Activated naive CD8-positive, alpha-beta T cell treated with anti-CD3 and anti-CD28 coated beads, Interleukin-2, amount 50 U/mL, for 16 hours (primary cell): ENCODE measurements around the gene RASAL2.
"Not testable (repeated sequence)": the region's sequence is repeated elsewhere in the genome, so short reads cannot be mapped to it uniquely, and the experiment has no call there.

Experiments used
- DNase-seq: peaks from one replicate; pipeline ENCODE4 v3.0.0-alpha.2; 2020; ENCODE audit warnings: low read depth, low spot score

RASAL2 gene

DNA sequence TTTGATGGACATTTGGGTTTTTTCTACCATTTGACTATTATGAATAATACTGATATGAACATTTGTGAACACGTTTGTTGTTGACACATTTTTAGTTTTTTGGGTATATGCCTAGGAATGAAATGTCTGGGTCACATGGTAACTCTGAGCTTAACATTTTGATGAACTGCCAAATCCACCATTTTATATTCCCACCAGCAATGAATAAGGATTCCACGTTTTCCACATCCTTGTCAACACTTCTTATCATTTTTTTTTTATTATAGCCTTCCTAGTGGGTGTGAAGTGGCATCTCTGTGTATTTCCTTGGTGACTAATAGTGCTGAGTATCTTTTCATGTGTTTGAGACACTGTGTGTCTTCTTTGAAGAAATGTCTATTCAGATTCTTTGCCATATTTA, 67.6 kb downstream of the RASAL2 start:
- no peak for DNase-seq

DNA sequence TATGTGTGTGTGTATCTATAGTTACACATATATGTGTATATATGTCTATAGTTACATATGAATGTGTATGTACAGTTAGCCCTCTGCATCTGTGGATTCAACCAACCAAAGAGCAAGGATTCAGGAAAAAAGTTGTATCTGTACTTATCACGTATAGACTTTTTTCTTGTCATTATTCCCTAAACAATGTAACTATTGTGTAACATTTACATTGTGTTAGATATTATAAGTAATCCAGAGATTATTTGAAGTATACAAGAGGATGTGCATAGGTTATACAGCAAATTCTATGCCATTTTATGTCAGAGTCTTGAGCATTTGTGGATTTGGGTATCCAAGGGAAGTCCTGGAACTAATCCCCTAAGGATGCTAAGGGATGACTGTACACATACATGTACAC, 71.3 kb downstream of the RASAL2 start:
- DNase-seq: no peak

- no peak for DNase-seq
Observed at GRCh38 chr1:178166429-178167024, 72.6 kb downstream of the RASAL2 start.

- DNase-seq: no peak
Observed at GRCh38 chr1:178168536-178168935, 74.6 kb downstream of the RASAL2 start.

GRCh38 chr1:178169649-178170048, 75.7 kb downstream of the RASAL2 start:
- no peak for DNase-seq

GRCh38 chr1:178172939-178173338, 79.0 kb downstream of the RASAL2 start:
- no peak for DNase-seq

GRCh38 chr1:178174539-178174938, 80.6 kb downstream of the RASAL2 start:
- no peak for DNase-seq

- no peak for DNase-seq
Observed at GRCh38 chr1:178180405-178180804, 86.5 kb downstream of the RASAL2 start.

DNA sequence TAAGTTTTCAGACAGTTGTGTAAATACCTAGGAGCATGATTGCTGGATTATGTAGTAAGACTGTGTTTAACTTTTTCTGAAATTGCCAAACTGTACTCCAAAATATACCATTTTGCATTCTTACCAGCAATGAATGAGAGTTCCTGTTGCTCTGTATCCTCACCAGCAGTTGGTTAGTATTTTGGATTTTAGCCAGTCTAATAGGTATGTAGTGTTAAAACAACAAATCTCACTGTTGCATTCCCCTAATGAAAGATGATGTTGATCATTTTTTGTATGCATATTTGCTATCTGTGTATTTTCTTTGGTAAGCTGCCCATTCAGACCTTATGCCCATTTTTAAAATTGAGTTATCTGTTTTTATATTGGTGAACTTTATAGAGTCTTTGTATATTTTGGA, 89.9 kb downstream of the RASAL2 start:
- no peak for DNase-seq

DNA sequence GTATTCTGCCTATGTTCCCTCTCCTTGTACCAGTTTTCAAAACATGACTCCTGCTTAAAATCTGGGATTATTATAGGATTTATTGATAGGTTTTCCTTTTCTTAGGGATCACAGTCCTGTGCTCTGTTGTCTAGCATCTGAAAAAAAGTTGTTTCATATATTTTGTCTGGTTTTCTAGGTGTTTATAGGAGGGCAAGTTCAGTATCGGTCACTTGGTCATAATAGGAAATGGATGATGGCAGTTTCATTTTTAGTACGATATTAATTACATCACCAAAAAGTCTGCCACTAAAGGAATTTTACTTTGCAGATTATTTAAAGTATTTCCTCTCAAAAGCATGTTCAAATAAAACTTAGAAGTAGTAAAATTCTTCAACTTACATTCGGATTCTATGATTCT, 94.4 kb downstream of the RASAL2 start:
- DNase-seq: no peak

DNA sequence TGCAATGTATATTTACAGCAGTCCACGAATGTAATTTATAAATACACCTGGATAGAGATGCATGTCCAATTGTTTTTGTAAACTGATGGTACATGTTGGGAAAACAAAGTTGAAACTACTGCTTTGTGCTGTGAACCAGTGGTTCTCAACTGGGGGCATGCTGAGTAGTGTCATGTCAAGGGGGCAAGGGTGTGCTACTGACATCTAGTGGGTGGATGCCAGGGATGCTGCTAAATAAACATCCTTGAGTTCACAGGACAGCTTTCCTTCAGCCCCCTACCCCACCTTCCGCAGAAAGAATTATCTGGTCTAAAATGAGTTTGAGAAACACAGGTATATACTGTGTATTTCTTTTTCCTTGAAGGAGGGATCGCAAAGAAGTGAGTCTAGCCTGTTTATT, 95.9 kb downstream of the RASAL2 start:
- no peak for DNase-seq

GRCh38 chr1:178190881-178191280, 97.0 kb downstream of the RASAL2 start:
- DNase-seq: no peak

DNA sequence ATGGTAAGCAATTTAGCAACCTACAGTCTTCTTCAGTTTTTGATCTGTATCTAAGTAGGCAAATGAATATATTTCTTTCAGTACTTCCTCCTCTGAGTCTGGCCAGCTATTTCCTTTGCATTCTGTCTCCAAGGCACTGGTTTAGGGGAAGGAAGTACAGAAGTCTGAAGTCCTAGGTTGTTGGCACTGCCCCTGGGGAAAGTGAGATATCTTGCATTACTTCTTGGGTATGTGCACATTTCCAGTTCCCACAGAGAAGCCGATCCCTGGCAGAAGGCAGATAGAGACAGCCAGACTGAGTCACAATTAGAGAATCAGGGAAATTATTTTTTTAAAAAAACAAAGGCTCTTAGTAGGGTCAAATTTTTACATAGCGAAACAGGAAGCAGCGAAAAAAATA, 98.8 kb downstream of the RASAL2 start:
- DNase-seq: no peak

GRCh38 chr1:178196631-178197030, 102.7 kb downstream of the RASAL2 start:
- DNase-seq: no peak

GRCh38 chr1:178202095-178202494, 108.2 kb downstream of the RASAL2 start:
- not testable (repeated sequence) for DNase-seq

- DNase-seq: not testable (repeated sequence)
Observed at GRCh38 chr1:178202546-178202945, 108.6 kb downstream of the RASAL2 start.

- DNase-seq: not testable (repeated sequence)
Observed at GRCh38 chr1:178208269-178208856, 114.5 kb downstream of the RASAL2 start.

GRCh38 chr1:178209935-178210334, 116.0 kb downstream of the RASAL2 start:
- DNase-seq: no peak

GRCh38 chr1:178218550-178218949, 124.6 kb downstream of the RASAL2 start:
- DNase-seq: no peak

DNA sequence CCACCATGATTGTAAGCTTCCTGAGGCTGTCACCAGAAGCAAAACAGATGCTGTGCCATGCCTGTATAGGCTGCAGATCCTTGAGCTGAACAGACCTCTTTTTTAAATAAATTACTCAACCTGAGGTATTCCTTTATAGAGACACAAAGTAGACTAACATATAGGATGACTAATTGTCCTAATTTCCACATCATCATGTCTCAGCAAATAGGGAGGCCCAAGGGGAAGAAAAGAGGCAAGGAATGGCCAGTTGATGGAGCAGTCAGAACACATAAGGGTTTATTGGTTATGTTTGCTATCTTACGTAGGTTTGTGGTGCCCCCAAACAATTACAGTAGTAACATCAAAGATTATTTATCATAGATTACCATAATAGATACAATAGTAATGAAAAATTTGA, 126.2 kb downstream of the RASAL2 start:
- no peak for DNase-seq

GRCh38 chr1:178223289-178223688, 129.4 kb downstream of the RASAL2 start:
- no peak for DNase-seq

- no peak for DNase-seq
Observed at GRCh38 chr1:178224358-178224757, 130.5 kb downstream of the RASAL2 start.

DNA sequence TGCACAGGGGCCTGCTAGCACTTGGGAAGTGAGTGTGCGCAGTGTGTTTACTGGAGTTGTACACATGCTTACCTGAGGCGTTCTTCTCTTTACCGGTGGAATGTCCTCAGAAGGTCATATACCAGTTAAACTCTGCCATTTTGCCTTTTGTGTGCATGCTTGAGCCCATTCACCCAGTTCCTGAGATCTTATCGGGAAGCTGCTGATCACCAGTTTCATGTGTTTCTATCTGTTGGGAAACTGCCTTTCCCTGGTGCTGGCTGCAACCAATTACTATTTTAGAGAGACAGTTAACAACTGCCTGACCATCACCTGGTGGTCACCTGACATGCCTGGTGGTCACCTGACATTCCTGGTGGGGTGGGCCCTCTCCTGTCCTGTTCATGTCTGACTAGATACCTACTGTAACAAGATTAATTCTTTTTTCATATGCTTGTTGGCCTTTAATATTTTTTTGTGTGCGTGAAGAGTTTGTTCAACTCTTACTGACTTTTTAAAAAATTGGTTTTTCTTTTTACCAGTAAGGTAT, 137.0 kb downstream of the RASAL2 start:
- no peak for DNase-seq

GRCh38 chr1:178232108-178232507, 138.2 kb downstream of the RASAL2 start:
- DNase-seq: no peak
